ENCODE data around the gene ZP1.
A peak's percentile ranks its signal among the peaks of the same experiment; 100 is the strongest.

Gene ZP1

DNA sequence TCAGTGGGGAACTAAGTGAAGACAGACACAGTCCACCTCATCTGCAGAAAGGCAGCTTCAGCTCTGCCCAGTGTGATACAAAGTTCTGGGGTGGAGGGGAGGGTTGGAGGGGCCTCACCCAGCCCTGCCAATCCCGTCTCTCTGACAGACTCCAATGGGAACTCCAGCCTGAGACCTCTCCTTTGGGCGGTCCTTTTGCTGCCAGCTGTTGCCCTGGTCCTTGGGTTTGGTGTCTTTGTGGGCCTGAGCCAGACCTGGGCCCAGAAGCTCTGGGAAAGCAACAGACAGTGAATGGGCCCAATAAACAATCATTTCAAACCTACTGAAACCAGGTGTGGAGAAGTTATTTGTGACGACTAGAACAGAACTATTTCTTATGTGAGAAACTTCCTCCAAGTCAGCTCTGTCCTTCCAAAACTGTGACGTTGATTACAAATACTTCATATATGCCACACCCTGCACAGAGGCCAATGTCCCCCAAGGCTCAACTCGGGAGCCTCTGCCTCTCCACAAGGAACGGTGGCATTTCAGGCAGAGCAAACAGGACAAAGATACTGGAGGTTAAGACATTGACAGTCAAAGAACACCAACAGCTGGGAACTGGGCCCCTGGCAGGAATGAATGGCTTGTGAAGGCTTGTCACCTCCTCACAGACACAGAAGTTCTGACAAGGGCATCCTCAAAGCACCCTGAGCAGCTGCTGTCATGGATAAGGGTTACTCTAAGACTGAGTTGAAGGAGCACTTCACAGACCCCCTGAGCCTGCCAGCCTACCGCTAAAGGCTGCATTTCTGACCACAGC lies 8.2 kb downstream of the ZP1 start:
- DNase-seq (ENCODE audit: low read depth in 2 of 2): no peak

DNA sequence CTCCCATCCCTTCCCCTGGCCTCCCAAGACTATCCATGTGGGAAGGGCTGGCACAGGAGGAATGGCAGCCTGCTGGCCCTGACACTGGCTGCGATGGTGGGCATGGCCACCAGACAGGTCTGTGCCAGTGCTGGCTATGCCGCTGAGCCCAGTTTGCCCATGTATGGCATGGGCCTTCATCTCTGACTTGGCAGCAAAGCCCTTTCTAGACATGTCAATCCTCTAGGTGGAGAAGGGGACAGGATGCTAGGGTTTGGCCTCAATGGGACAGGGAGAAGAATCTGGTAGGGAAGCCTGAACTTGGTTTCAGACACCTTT lies 8.8 kb downstream of the ZP1 start:
- DNase-seq (ENCODE audit: low read depth in 2 of 2): no peak

DNA sequence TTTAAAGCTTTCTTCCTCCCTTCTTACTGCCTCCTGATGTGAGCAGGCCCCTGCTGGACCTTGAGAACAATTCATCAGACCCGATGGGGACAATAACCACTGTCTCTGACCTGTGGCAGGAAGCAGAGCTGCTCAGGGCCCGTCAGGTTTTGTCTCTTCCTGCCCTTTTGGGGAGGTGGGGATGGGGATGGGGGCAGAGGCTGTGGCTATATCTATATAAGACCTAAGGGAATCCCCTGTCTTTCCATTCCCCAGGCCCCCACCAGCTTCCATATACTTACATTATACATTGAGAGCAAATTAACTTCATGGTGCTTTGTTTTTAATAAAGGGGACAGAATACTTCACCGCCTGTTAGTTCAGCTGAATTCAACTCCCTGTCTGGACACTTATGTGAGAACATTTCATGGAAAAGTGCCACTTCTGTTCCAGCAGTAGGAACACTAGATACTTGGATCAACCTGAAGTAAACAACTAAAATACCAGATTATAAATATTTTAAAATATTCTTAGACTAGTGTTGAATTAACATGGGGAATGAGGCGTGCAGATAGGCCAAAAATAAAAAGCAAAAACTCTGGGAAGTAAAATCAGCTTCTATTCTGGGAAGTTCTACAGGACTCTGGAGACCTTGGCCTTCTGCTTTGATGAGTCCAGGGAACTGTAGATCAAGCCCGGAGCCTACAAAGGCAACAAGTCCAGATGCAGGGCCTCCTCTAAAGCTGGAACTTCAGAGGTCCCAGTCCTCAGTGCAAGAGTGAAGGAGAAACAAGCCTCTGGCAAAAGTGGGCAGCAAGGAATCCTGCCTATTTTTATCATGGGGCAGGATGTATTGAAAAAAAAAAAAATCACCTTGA lies 11.1 kb downstream of the ZP1 start:
- no peak for DNase-seq (ENCODE audit: low read depth in 2 of 2)

DNA sequence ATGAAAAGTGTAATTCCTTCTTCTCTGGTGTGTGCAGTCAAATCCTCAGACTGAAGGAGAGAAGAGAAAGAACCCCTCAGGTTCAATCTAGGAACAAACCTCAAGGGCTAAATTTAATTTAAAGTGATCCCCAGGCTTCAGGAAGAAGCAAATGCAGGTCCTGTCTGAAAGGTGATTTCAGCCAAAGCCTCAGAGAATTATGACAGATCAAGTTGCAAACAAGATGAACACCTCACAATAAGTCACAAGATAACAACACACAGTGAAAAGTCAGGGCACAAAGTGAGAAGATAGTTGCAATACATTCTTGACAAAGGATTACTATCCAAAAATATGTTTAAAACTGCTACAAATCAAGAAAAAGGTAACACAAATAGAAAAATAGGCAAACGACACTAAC lies 11.8 kb downstream of the ZP1 start:
- DNase-seq (ENCODE audit: low read depth in 2 of 2): no peak

DNA sequence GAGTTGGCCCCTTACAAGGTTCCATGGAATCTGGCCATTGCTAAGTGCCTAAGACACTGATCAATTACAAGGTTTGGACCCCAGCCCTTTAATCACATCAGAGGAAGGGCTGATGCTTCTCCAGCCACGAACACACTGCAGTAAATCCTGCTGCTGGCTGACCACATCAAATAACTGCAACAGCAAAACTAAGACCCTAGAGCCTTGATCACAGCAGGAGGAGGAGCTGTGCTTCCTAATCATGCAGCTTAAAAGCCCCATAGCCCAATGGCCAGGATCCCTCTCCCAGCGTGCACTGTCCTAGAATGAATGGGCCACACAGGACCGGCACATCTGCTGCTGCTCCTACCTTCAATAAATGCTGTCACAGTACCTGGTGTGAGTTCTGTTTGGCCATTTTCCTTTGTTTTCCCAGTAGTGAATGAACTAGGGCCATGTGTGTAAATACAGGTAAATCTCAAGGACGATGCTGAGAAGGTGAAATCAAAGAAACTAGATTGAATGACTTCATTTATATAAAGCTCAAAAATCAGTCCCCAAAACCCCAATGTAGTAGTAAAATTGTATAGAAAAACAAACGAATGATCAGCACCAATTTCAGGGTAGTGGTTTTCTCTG lies 12.7 kb downstream of the ZP1 start:
- no peak for DNase-seq (ENCODE audit: low read depth in 2 of 2)

DNA sequence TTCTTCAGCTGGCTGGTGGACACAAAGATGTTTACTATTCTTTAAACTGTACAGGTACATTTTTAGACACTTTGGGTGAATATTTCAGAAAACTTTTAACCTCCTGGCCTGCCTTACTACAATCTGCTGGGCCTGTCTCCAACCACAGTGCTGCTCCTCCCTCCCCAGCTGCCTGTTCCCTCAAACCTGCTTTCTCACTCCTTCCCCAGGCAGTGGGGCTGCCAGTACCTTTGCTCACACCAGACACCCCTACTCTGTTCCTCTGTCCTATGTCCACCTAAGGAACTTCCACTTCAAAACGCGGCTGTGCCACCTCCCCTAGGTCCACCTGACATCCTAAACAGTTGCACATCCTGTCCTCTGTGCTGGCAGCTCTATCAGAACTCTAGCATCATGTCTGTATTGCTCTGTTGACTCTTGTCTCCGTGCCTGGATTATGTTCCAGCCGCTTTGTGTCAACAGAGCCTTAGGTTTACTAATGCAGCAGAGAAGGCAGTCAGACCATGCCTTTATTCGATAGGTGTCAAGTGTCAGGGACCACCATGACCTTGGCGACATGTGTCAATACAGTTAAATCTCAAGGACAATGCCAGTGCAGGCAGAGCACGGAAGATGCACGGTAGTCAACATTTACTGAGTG lies 13.4 kb downstream of the ZP1 start:
- DNase-seq (ENCODE audit: low read depth in 2 of 2): no peak

DNA sequence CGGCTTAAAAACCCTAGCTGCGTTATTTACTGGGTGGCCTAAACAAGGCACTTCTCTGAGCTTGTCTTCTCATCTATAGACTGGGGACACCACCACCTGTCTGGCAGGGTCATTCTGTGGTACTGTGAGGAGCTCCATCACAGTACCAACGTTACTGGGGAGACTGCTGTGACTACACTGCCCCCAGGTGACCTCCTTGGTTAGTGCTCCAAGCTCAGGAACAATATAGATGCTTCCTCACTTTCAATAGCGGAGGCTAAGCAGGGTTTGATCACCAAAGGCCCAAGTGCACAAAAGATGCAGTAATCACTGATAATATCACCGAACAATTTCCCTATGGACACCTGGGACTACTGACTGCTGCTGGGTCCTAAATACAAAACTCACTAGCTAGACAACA lies 20.2 kb downstream of the ZP1 start:
- no peak for DNase-seq (ENCODE audit: low read depth in 2 of 2)

DNA sequence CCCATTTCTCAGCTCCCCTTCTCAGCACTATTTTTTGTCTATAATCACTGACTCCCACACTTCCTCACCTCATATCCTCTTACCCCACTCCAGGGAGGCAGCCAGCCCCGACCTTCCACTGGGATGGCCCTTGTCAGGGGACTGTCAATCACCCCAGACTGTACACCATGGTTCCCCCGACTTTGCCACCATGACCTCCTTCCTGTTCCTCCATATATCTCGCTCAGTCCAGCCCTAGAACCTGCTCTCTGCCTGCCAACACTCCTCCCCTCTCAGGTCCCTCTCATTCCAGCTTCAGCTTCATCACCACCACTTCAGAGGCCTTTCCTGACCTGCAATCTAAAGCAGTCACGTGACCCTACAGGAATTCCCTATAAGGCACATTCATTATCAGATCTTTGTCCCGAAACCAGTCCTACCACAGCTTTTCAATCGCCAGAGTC lies 22.5 kb downstream of the ZP1 start:
- no peak for DNase-seq (ENCODE audit: low read depth in 2 of 2)

DNA sequence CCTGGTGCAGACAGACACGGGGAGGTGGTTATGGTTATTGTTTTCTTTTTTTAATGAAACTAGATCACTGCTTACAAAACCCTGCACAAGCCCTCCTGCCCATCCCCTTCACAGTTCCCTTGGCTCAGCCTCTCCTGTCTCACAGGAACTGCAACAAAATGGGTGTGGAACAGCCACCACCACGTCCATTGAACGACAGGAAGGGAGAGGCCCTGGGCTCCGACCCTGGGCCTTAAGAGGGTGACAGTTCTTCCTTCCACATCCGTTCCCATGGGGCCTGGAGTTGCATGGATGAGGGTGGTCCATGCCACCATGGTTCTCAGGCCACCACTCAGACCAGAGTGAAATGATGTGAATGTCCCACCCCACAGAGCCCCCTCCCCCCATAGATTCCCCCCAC lies 23.4 kb downstream of the ZP1 start:
- DNase-seq (ENCODE audit: low read depth in 2 of 2): no peak

DNA sequence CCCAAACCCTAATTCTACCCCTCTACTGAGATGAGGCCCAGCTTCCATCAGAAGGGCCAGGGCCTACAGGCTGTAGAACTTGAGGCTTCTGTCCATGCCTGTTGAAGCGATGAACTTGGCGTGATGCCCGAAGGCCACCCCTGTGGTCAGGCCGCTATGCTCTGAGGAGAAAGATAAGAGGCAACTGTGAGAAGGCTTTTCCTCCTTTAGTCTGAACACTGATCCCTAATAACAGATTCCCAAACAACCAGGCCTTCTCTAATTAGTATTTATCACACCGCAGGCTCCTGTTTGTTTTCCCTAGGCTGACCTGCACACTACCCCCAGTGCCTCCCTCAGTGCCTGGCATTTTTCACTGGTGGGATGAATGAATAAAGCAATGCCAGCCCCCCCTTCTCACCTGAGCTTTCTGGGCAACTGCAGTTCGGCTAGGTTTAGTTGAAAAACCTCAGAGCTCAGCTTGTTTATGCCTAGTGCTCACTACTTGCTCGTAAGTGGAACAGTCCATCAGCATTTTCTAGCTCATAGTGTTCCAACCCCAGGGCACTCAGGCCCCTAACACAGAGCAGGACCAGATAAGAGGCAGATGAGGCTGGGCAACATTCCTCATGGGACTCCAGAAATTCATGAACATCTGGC lies 23.9 kb downstream of the ZP1 start:
- DNase-seq (ENCODE audit: low read depth in 2 of 2): no peak

DNA sequence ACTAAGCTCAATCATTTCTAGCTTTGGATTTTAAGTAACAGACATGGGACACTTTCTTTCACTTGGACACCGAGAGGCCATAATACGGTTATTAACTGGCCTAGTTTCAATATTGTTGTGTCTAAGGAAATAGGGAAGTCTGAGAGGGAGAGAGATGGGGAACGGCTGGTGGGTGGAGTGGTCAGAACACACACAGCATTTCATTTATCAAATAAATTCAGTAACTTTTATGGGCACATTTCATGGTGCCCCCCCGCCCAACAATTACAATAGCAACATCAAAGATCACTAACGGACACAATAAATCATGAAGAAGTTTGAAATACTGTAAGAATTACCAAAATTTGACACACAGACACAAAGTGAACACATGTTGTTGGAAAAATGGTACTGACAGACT lies 28.3 kb downstream of the ZP1 start:
- no peak for DNase-seq (ENCODE audit: low read depth in 2 of 2)

DNA sequence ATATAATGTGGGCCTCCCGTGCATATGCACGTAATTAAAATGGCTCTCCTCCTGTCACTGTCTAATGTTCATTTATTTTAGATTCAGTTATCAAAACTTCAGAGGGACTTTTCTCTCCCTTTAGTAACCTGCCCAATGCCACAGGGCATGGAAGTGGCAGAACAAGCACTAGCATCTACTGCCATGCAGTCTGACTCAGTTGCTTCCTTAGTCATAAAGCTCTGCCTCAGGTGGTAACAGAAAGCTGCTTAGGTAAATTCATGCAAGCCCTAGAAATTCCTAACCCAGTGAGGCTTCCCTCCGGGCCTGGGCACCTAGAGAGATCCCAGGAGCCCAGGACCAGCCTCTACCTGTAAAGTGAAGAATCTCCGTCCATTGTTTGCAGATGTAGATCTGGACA lies 30.2 kb downstream of the ZP1 start:
- DNase-seq (ENCODE audit: low read depth in 2 of 2): no peak

DNA sequence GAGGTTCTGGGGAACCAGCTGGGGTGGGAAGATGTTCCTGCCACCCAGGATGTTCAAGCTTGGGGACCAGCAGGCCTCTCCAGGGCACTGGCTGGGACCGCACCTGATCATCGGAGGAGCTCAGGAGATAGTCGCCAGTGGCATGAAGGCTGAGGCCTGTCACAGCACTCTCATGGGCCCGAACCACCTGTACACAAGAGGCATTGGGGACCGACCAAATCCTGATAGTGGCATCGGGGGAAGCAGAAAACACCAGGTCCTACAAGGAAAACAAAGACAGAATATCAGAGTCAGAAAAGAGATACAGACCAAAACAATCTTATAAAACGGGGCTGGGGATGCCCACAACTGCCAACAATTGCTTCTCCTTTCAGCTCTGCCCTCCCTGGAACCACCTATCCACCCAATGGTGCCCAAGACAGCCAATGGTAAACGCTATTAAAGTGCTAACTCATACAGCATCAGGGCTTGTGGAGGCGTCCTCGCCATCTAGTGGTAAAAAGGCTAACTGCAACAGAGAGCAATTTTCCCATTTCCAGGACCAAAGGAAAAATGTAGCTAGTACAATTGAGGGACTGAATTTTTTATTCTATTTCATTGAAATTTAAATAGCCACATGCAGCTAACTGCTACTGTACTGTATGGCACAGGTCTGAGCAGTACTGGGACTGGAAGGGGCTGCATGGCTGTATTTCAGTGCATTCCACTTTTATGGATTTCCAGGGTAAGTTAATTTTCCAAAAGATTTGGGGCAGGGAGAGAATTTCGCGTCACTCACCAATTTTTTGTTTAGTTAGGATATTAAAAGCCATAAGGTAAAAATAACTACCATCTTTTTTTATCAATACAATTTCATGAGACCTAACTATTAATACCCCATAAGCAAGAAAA lies 31.9 kb downstream of the ZP1 start:
- no peak for DNase-seq (ENCODE audit: low read depth in 2 of 2)

DNA sequence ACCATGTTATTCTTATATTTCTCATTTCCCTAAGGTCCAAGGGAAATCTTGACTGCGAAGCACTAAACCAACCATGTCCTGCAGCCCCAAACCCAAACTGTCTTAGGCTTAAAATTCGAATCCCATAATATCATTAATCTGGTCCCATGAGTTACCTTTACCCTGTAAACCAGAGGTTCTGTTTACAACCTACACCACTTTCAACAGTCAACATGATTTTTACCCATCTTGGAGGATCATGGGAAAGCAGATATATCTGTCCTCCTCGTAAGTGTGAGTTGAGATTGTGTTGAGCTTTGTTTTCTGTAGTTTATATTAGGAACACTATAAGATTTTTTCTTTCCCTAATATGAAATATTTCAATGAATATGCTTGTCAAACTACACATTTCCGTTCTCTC lies 32.6 kb downstream of the ZP1 start:
- DNase-seq (ENCODE audit: low read depth in 2 of 2): no peak

DNA sequence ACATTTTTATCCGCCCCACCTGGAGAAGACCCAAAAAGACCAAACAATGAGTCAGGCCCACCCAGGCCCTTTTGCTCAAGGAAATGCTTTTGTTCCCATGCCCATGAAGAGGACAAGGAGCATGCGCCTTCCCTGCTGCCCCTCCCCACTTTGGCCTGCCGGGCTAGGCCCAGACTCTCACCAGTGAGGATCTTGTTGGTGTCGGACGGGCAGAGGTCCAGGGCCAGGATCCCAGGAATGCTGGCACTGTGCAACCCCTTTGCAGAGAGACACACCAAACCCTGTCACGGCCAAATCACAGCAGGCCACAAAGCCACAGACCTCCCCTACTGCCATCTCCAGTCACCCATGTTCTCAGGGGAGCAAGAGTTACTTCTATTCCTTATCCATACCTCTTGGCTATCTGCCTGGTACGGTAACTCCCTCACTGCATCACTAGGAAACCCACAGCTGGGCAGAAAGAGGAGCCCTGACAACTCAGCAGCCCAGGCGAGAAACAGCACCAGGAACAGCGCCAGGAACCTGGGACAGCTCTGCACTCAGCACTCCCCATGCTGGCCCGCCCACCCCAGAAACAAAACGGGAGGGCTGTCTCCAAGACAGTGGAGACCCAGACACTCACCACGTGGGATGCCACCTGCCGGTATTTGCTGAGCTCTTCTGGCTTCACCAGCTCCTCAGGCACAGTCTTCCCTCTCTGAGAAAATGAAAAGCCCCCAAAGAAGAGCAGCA lies 33.5 kb downstream of the ZP1 start:
- DNase-seq (ENCODE audit: low read depth in 2 of 2): no peak

DNA sequence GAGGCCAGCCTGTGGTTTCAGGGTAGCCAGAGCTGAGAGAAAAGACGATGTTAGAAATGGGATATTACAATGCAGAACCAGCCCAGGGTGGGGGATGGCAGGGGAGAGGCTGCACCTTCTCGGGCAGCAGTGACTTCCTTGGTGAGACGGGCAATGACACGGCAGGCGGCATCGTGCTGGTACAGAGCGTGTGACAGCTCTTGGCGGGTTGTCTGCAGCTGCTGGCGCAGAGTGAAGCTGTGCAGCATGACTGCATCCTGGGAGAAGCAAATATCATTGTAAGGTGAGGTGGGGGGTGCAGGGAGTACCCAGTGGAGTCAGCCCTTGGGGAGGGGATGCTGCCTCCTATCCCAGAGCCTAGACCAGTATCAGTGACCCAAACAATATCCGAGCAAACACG lies 35.3 kb downstream of the ZP1 start:
- no peak for DNase-seq (ENCODE audit: low read depth in 2 of 2)

DNA sequence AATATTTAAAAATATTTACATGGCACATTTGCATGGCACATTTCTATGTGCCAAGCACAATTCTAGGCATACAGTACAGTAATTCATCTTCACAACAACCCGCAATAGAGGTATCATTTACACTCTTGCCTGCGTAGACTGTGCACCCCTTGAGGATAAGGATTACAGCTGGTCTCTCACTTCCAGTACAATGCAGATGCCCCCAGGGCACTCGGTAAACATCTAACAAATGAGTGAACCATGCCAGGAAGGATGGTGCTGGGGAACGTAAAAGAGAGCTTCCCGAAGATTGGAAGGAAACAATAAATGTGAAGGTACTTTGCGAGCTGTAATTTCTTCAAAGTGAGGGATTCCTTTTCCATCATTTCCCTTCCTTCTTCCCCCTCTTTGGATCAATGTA lies 37.7 kb downstream of the ZP1 start:
- DNase-seq (ENCODE audit: low read depth in 2 of 2): no peak

DNA sequence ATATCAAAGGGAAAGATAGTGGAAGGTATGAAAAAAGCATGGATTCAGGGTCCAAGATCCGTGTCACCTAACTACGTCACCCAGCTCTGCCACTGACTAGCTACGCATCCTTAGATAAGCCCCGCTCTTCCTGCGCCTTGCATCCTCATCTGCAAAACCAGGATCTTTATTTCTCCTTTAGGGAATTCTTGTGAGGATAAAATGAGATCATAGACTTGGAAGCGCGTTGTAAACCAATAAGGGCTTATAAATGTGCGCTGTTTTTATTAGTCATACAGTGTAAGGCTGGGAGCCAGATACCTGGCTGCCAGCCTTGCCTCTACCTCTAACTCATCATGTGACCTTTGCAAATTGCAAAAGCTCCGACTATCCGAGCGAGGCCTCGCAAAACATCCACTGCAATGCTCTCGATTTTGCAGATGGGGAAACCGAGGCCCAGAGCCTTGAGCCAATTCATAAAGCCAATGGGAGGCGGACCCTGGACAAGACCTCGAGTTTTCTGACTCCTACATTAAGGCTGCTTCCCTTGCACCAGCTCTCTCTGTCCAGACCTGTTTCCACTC lies 38.3 kb downstream of the ZP1 start:
- DNase-seq (ENCODE audit: low read depth in 2 of 2): no peak

DNA sequence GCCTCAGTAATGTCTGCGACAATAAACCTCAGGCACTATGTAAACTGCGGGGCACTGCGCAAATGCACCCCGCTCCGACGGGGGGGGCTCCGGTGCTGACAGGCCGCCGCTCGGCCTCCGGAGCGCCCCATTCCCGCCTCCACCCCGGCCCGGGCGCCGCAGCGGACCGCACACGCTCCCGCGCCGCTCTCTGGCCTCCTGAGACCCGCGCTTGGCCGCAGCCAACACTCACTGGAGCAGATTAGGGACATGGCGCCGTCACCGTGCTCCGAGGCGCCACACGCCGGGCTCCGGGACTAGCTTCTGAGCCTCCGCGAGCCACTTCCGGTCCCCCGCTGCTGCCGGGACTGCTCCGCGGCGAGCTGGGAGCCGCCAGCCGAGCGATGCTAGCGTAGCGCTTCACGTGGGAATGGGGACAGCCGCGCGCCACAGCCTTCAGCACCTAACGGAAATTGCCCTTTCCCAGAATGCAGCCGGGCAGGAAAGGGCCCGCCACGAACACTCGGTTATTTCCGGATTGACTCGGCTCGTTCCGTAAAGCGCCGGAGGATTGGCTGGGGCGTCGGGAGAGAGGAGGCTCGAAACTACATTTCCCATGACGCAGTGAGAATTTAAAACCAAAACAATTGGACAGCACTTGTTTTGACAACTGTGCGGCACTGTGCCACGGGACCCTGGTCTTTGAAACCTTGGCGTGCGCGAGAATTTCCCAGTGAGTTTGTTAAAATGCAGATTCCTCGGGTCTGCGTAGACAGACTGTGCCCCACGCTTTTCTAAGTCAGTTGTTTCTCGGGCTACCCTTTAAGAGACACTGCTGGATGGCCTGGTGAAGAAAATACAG lies 39.0 kb downstream of the ZP1 start, which contains the start of gene PRPF19:
Gene PRPF19 (minus strand): TSS at position 454 of the 841 bp plus-strand sequence. CDS start 203 bp downstream, at position 251.
- peak; percentile 90 to 91 for DNase-seq (ENCODE audit: low read depth in 2 of 2)
